GM10266 (cell line): ENCODE data around the gene NOM1.

Experiments
- DNase-seq: peaks from one replicate; pipeline ENCODE4 v3.0.0; 2012; ENCODE audit errors: extremely low spot score
- CTCF ChIP-seq: IDR thresholded peaks from 2 replicates; pipeline ENCODE4 v1.5.1; 2012; ENCODE audit warnings: mild to moderate bottlenecking, low read depth; ENCODE audit not compliant: control insufficient read depth, insufficient read depth; ENCODE audit errors: missing control alignments

Gene NOM1

DNA sequence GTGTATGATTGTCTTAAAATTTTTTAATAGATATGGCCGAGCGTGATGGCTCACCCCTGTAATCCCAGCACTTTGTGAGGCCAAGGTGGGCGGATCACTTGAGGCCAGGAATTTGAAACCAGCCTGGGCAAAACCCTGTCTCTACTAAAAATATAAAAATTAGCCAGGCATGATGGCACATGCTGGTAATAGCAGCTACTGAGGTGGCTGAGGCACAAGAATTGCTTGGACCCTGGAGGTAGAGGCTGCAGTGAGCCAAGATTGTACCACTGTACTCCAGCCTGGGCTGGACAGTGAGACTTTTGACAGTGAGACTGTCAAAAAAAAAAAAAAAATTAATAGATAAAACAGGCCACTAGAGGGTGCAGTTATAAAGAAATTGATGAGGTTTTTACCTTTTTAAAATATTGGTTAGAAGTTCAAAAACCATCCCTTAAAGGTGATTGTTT is 20.5 kb downstream of the NOM1 start:
- no peak for TF ChIP-seq CTCF
- no peak for DNase-seq

DNA sequence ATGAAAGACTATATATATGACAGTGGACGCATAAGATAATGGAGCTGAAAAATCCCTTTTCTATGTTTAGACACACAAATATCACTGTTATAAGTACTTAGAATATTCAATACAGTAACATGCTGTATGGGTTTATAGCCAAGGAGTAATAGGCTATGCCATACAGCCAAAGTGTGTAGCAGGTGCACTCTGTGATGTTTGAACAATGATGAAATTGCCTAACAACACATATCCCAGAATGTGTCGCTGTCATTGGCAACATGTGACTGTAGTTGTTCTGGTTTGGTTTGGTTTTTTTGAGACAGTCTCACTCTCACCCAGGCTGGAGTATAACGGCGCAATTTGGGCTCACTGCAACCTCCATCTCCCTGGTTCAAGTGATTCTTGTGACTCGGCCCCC is 26.1 kb downstream of the NOM1 start:
- TF ChIP-seq CTCF: no peak
- no peak for DNase-seq

DNA sequence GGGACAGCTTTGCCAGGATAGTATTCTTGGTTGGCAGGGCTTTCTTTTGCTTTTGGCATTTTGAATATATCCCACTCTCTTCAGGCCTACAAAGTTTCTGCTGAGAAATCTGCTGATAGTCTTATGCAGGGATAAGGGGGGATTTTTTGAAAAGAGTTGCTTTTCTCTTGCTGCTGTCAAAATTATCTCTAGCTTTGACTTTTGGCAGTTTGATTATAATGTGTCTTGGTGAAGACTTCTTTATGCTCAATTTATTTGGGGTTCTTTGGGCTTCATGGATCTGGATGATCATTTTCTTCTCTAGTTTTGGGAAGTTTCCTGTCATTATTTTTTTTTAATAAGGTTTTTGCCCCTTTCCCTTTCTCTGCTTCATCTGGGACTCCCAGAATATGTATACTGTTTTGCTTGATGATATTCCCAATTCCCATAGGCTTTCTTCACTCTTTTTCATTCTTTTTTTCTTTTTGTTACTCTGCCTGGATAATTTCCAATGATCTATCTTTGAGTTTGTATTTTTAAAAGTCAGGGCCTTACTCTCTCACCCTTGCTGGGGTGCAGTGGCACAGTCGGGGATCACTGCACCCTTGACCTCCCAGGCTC is 29.6 kb downstream of the NOM1 start:
- no peak for TF ChIP-seq CTCF
- DNase-seq: no peak

DNA sequence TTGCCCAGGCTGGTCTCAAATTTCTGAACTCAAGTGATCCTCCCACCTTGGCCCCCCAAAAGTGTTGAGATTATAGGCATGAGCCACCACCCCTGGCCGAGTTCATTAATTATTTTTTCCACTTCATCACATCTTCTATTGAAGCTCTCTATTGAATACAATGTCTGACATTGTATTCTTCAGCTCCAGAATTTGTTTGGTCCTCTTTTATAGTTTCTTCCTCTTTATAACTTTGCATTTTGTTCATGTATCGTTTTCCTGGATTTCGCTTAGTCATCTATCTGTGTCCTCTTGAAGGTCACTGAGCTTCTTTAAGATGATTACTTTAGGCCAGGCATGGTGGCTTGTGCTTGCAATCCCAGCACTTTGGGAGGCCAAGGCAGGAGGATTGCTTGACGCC is 30.2 kb downstream of the NOM1 start:
- DNase-seq: no peak
- TF ChIP-seq CTCF: no peak

DNA sequence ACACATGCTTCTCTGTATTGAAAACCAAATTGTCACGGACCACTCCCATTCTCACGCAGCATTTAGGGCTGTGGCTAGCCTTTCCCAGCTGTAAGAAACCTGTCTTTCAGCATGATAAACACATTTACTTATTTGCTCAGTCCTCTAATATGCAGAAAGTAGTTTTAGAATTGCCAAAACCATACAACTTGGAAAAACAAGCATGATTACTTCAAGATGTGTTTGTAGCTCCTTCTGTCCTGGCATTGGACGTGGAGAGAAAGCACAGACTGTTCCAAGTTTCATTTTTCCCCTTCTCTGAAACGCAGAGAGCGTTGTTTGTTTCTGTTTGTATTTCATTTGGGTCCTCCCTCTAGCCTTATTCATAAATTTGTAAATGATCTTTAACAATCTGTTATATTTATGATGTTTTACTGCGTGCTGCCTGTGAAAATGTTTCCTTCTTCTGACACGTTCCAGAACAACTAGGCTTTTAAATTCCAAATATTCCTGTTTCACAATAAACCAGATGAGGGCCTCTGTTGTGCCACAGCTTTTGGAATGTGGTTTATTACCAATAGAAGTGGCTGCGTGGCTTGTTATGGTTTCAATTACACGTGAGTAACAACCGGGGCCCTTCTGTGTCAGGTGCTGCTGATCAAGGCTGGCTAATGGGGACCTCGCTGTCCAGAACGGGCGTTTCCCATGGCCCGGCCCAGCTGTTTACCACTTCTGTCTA is 34.8 kb downstream of the NOM1 start:
- DNase-seq: no peak

DNA sequence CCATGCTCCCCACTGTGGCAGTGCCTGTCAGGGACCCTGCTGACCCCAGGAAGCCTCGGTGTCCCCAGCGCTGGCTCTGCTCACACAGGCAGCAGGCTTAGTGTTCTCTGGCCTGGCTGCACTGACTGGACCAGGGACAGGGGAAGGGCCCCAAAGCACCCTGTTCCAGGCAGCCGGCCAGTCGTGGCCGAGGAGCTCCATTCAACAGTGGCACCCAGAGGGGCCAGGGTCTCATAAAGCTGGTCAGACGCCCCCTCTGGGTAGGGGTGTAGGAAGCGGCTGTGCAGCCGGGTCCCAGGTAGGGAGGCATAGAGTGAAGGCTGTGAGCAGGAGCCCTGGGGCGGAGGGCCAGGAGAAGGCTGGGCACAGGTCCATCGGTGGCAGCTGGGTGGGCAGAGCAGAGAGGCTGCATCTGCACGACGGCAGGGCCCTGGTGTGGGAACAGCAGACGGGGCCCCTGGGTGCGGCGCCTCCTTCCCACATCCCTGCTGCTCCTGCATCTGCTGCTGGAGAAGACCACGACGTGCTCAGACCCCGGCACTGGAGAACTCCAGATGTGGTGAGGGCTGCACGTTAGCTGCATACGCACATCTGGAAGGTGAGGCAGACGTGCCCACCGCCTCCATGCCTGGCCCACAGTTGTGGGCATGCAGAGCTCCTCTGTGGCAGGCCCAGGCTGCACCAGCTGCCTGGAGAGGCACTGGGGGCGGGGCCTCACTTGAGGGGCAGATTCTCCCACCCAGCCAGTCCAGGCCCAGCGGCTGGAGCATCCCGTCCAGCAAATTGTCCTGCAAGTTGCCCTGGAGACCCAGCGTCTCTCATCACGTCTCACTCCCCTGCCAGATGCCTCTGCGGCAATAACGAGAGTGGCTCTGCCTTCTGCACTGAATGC is 35.8 kb downstream of the NOM1 start:
- DNase-seq: no peak
- no peak for TF ChIP-seq CTCF

More for the DNA sequence above, 34.8 kb downstream of the NOM1 start:
- TF ChIP-seq CTCF: no peak
